Skin epidermis (tissue), 12 donors: Measurements from ENCODE around the gene HM13.
A peak's percentile ranks its signal among the peaks of the same experiment; 100 is the strongest.

ENCODE experiments used
- H3K27ac ChIP-seq, 21 experiments: fragments of 200-600 bp; sonication (generic) in 11 of 21; one replicate each; pipeline ENCODE4 v1.5.0; 2020; ENCODE audit warnings: mild to moderate bottlenecking in 3 of 21, inconsistent platforms in 2 of 21, moderate library complexity in 2 of 21
- H3K4me3 ChIP-seq, 7 experiments: fragments of 200-600 bp; sonication (generic) in 2 of 7; one replicate each; pipeline ENCODE4 v1.5.0; 2020; ENCODE audit warnings: inconsistent platforms in 2 of 7, mild to moderate bottlenecking in 2 of 7, moderate library complexity in 1 of 7

The HM13 gene

DNA sequence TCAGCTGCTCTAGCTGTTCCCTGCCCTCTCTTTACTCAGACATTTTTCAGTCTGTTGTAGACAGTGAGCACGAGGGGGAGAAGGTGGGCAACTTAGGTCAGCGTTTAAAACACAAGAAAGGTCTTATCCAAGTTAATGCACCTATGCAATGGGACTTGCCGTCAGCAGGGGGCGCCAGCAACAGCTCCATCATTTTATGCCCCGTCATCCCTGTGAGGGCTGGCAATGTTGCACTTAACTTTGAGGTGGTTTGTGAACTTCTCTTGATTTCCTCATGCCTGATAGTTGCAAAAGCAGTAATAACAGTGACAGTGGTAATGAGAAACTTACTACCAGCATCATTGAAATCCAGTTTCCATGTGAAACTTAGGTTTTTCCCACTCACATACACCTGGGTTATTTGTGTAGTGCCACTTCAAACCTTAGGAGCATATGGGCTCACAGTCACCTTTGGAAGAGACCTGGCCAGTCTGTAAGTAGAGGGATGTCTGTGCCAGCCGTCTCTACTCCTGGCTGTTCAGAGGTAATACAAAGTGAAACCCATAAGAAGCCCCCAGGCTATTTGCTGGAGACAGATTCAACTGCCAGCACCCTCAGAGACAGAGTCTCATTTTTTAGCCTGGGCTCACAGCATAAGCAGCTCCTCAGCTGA is 46.0 kb downstream of the HM13 start:
- no peak overlapping the region for H3K4me3 ChIP-seq
- peak overlapping the region in 18 of 21 experiments; percentile 20 to 80 (median 64) for H3K27ac ChIP-seq

- Histone ChIP-seq H3K27ac (peak overlapping the region in 19 of 21 experiments; percentile 1 to 80 (median 64)), H3K4me3 (no peak overlapping the region)
Measured at GRCh38 chr20:31560746-31561598, 46.7 kb downstream of the HM13 start.

DNA sequence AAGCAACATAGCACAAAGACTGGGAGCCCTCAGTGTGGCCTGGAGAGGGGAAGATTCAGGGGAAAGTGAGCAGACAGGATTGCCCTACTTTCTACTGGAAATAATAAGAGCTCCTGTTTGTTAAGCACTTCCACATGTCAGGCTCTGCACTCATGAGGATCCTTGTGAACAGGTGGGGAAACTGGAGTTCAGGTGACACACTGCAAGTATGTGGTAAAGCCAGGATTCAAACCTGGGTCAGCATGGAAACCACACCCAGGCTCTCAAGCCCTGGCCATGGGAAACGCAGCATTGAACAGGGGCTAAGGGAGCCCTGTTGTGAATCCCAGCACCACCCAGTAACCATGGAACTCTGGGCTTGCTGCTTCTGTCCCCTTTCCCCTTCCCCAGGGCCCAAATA is 48.0 kb downstream of the HM13 start:
- Histone ChIP-seq H3K4me3 (no peak overlapping the region), H3K27ac (peak overlapping the region in 7 of 21 experiments; percentile 0 to 80 (median 21))

DNA sequence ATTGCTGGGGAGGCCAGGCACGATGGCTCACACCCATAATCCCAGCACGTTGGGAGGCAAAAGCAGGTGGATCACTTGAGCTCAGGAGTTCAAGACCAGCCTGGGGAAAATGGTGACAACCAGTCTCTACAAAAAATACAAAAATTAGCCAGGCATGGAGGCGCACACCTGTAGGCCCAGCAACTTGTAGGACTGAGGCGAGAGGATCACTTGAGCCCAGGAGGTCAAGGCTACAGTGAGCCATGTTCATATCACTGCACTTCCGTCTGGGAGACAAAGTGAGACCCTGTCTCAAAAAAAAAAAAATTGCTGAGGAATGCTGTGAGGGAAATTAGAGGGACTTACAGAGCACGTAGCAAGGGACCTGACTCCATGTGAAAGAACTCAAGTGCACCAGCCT is 50.0 kb downstream of the HM13 start:
- Histone ChIP-seq H3K27ac (no peak overlapping the region), H3K4me3 (no peak overlapping the region)

- Histone ChIP-seq H3K4me3 (no peak overlapping the region), H3K27ac (peak overlapping the region in 15 of 21 experiments; percentile 16 to 73 (median 49))
Measured at GRCh38 chr20:31565699-31566318, 51.6 kb downstream of the HM13 start.

DNA sequence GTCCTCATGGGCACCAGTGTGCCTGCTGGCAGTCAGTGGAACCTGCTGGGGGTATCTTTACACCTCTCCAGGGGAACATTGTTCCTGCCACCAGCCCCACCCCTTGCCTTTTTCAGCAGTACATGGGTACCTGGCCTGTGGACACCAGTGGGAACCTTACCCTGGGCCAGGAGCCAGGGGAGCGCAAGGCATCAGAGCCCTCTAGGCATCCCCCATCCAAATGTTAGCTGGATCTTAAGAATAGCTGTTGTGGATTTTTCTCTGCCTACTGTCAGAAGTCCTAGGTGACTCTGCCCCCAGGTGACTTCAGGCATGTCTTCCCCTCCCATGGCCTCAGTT is 52.0 kb downstream of the HM13 start:
- Histone ChIP-seq H3K4me3 (no peak overlapping the region), H3K27ac (peak overlapping the region in 15 of 21 experiments; percentile 16 to 73 (median 49))

DNA sequence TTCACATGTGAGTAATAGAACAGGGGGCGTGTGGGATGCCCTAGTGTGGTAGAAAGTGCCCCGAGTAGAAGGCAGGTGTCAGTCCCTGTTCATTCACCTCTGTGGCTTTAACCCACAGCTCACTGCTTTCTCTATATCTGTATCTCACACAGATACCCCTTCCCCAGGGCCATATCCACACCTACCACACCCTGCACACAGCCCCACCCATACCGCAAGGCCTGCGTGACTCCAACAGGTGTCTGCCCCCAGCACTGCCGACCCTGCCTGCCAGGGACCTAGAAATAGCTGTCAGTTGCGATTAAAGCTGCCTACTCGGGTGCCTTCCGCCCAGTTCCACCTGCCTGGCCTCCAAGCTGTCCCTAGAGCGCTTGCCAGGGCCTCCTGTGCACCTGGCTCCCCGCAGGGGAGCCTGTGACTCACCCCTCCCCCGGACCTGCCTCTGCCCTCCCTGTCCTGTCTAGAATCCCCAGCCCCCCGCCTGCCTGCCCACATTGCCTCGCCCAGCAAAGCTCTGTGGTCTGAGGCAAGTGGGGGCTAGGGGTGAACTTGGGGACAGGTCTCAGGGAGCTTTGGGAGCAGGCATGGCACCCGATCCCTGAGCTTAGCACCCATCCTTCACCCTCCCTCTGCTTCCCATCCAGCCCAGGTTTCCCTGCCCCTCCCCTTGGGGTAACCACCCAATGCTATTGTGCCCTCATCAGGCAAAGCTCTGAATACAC is 52.6 kb downstream of the HM13 start:
- peak overlapping the region in 15 of 21 experiments; percentile 18 to 73 (median 49) for H3K27ac ChIP-seq
- H3K4me3 ChIP-seq: no peak overlapping the region

GRCh38 chr20:31567380-31567720 is 53.1 kb downstream of the HM13 start:
- Histone ChIP-seq H3K27ac (peak overlapping the region in 10 of 21 experiments; percentile 24 to 95 (median 53)), H3K4me3 (no peak overlapping the region)

DNA sequence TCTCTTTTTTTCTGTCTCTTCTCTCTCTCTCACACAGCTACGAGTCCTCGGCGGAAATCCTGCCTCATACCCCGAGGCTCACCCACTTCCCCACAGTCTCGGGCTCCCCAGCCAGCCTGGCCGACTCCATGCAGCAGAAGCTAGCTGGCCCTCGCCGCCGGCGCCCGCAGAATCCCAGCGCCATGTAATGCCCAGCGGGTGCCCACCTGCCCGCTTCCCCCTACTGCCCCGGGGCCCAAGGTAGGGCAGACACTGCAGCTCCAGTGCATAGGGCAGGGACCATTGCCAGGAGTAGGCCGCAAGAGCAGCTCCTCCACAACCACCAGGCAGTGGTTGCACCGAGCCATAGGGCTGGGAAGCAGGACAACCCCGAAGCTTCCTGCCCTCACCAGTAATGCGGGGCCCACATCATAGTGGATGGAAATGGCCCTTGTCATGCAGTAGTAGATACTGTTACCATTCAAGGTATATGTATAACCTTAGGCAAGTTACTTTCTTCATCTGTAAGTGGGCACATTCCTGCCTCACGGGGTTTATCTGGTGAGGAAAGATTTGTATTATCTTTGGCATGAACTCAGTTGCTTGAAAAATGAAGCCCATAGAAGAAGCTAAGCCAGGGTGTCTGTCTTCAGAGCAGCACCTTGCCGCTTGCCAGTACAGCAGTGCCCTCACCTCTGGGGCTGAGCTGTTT is 53.9 kb downstream of the HM13 start:
- Histone ChIP-seq H3K27ac (peak overlapping the region in 15 of 21 experiments; percentile 18 to 95 (median 57)), H3K4me3 (no peak overlapping the region)

- H3K27ac ChIP-seq: peak overlapping the region in 18 of 21 experiments; percentile 18 to 95 (median 69)
- no peak overlapping the region for H3K4me3 ChIP-seq
Measured at GRCh38 chr20:31568773-31569162, 54.5 kb downstream of the HM13 start.

DNA sequence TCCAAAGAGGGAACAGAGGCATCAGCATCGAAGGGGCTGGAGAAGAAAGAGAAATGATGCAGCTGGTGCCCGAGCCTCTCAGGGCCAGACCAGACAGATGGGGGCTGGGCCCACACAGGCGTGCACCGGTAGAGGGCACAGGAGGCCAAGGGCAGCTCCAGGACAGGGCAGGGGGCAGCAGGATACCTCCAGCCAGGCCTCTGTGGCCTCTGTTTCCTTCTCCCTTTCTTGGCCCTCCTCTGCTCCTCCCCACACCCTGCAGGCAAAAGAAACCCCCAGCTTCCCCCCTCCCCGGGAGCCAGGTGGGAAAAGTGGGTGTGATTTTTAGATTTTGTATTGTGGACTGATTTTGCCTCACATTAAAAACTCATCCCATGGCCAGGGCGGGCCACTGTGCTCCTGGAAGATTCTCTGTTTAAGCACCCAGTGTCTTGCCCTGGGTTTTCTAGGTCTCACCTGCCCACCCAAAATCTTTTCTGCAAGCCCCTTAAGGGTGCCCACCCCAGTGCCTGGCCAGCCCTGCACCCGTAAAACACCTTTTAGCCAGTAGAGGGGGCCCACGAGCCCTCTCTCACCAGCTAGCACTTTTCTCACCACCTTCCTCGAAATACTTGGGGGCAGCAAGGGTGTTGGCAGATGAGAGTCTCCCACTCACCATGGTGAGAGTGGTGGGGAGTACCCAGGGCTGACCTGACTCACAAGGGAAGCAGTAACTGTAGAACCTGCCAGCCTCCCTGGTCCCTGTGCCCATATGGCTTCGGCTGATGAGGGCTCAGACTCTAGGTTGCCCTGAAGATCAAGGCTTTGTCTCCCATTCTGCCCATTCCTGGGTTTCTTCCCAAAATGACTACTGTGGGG is 55.1 kb downstream of the HM13 start:
- Histone ChIP-seq H3K27ac (peak overlapping the region in 19 of 21 experiments; percentile 25 to 95 (median 76)), H3K4me3 (no peak overlapping the region)

- Histone ChIP-seq H3K27ac (peak overlapping the region in 18 of 21 experiments; percentile 5 to 95 (median 80)), H3K4me3 (no peak overlapping the region)
Measured at GRCh38 chr20:31570021-31570463, 55.8 kb downstream of the HM13 start.

DNA sequence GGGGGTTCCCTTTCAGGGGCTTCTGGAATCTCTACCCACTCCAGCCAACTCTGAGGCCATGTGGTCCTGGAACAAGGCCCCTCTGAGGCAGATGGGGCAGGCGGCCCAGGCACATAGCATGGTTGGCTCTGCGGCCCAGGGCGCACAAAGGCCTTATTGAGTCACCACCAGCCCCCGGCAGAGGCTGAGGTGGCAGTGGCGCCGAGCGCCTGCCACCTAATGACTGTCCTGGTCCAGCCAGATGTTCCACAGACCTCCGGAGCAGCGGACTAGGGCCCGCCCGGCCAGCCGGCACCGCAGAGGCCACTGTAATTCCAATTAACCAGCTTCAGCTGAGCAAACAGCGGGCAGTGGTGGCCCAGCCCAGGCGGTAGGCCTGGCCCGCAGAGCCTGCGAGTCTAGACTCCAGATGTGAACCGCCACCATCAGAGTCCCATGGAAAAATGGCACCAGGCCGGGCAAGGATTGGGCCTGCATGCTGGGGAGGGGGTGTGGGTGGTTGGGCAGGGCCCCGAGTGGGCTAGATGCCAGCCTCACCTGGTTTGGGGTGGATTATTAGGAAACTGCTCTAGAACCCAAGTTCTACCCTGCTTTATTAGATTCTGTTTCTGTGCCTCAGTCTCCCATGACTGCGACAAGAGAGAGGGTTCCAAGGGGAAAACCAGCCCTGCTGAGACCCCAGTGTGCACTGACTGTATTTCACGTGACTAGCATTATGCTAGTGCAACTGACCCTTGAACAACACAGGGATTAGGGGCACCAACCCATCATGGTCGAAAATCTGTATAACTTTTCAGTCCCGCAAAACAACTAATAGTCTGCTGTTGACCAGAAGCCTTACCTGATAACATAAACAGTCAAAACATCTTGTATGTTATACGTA is 56.7 kb downstream of the HM13 start:
- Histone ChIP-seq H3K27ac (peak overlapping the region in 19 of 21 experiments; percentile 21 to 95 (median 84)), H3K4me3 (no peak overlapping the region)

GRCh38 chr20:31572042-31572700 is 57.9 kb downstream of the HM13 start:
- Histone ChIP-seq H3K4me3 (peak overlapping the region; percentile 19 to 52 (median 46)), H3K27ac (peak overlapping the region; percentile 77 to 97 (median 89))

DNA sequence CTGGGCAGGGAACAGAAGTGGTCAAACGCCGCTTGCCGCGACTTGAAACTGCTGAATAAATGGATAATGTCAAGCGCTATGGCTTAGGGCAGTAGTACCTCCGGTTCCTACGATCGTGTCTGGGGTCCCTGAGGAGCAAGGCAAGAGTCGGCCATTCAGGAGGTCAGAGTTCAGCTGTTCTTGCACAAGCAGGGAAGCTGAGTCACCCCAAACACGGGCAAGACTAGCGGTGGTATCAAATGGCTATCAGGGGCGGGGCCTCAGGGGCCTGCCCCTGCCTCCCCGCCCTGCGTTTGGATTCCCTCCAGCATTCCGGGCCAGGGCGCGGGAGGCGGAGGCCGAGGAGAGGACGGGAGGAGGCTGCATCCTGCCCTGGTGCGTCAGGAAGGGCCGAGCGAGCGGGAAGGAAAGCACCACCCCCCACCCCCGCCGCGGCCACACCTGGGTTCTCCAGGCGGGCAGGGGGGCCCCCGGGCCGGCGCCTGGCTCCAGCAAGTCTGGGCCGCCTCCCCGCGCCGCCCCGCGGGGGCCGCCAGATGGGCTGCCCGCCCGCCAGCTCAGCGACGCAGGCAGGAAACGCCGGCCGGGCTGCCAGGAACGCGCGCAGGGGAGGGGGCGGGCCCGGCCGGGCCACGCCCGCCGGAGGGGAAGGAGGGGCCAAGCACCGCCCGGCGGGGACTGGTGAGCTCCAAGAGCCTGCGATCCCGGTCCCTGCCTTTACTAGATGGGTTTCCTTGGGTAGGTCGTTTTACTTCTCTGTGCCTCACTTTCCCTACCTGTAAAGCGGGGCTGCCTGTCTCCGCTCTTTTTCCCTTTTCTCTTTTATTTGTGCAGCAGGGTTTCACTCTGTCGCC is 58.7 kb downstream of the HM13 start:
- peak overlapping the region; percentile 19 to 52 (median 46) for H3K4me3 ChIP-seq

More for the DNA sequence above, 58.7 kb downstream of the HM13 start:
- H3K27ac ChIP-seq: peak overlapping the region; percentile 77 to 97 (median 89)
